GM18858 (cell line): ENCODE data around the gene KCNH6.

Source experiments
- ATAC-seq: cut with Tn5 transposase; IDR thresholded peaks from one replicate; pipeline ENCODE4 v1.9.1; 2021; ENCODE audit not compliant: unreplicated experiment

The KCNH6 gene

DNA sequence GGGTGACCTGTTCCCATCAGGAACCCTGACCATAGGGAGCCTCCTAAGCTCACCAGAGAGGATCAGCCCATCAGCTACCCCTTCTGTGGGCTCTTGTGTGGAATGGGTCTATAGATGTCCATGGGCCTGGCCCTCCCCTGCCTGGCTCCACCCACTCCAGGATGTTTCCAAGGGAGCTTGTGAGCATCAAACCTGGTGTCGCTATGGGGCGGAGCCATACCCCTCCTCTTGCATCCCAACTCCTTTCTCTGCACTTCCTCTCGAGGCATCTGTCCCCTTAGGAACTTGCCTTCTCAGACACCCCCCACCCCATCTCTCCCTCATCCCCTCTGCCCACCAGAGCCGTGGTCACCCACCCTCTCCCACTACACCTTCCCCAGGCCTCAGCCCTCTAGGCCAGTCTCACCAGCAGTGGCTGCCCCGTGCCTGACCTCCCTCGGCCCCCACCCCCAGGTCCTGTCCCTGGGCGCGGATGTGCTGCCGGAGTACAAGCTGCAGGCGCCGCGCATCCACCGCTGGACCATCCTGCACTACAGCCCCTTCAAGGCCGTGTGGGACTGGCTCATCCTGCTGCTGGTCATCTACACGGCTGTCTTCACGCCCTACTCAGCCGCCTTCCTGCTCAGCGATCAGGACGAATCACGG lies 10.4 kb downstream of the KCNH6 start:
- no peak for ATAC-seq

DNA sequence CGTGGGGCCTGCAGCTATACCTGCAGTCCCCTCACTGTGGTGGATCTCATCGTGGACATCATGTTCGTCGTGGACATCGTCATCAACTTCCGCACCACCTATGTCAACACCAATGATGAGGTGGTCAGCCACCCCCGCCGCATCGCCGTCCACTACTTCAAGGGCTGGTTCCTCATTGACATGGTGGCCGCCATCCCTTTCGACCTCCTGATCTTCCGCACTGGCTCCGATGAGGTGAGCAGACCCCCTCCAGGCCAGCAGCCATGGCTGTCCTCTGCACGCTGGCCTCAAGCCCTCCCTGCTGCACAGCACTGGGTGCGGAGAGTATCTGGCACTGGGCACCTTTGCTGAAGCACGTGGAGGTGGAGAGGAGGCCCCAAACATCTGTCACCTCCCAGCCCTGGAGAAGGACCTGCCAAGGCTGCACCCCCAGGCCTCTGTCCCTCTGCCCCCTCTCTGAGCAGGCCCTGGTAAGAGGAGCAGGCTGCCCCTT lies 11.0 kb downstream of the KCNH6 start:
- ATAC-seq: no peak

DNA sequence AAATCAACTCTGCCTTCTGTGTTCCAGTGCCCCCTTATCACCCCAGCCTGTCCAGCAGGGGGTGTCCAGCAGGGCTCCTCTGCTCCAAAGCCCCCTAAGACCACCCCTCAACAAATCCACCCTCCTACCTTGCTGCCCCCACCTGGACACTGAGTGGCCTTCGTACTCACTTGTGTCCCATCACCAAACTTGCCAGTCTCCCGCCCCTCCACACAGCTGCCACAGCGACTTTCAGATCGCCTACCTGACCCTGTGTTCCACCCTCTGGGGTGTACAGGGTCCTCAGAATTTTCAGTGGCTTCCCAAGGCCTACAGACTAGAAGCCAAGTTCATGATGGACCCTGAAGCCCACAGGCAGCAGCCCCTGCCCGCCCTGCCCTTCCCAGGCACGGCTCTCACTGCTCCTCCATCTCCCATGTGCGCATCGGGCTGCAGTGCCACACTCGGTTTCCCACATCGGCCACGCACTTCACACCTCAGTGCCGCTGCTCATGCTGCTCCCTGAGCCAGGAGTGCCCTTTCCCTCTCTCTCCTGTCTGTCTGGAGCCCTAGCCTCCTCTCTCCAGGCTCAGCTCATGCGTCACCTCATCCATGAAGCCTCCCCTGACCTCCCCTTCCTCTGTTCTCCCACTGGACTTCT lies 11.8 kb downstream of the KCNH6 start:
- ATAC-seq: no peak

DNA sequence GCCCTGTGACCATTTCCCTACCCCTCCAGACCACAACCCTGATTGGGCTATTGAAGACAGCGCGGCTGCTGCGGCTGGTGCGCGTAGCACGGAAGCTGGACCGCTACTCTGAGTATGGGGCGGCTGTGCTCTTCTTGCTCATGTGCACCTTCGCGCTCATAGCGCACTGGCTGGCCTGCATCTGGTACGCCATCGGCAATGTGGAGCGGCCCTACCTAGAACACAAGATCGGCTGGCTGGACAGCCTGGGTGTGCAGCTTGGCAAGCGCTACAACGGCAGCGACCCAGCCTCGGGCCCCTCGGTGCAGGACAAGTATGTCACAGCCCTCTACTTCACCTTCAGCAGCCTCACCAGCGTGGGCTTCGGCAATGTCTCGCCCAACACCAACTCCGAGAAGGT lies 12.5 kb downstream of the KCNH6 start:
- no peak for ATAC-seq

DNA sequence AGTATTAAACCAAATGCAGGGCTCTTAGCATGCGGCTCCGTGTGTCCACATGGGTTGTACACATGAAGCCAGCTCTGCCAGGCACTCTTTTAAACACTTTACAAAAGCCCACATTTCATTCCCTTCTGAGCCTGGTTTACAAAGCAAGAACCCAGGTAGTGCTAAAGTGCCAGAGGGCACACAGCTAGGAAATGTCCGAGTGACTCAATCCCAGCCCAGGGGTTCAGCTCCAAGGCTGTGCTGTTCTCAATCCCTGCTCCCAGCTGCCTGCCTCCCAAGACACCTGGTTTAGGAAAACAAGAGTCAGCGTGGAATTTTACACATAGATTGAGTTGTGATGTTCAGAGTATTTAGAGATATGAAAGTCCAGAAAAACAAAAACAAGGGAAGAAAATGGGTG lies 13.8 kb downstream of the KCNH6 start:
- no peak for ATAC-seq

DNA sequence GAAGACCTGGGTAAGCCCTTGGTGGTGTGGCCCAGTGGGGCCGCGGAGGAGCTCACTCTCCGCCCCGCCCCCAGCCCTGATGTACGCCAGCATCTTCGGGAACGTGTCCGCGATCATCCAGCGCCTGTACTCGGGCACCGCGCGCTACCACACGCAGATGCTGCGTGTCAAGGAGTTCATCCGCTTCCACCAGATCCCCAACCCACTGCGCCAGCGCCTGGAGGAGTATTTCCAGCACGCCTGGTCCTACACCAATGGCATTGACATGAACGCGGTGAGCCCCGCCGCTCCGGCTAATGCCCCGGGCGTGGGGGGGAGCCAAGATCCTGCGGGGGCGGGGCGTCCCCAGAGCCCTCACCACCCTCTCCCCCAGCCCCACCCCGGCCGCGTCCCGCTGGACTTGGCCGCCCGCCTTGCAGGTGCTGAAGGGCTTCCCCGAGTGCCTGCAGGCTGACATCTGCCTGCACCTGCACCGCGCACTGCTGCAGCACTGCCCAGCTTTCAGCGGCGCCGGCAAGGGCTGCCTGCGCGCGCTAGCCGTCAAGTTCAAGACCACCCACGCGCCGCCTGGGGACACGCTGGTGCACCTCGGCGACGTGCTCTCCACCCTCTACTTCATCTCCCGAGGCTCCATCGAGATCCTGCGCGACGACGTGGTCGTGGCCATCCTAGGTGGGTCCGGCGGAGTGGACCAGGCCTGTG lies 15.0 kb downstream of the KCNH6 start:
- ATAC-seq: no peak

DNA sequence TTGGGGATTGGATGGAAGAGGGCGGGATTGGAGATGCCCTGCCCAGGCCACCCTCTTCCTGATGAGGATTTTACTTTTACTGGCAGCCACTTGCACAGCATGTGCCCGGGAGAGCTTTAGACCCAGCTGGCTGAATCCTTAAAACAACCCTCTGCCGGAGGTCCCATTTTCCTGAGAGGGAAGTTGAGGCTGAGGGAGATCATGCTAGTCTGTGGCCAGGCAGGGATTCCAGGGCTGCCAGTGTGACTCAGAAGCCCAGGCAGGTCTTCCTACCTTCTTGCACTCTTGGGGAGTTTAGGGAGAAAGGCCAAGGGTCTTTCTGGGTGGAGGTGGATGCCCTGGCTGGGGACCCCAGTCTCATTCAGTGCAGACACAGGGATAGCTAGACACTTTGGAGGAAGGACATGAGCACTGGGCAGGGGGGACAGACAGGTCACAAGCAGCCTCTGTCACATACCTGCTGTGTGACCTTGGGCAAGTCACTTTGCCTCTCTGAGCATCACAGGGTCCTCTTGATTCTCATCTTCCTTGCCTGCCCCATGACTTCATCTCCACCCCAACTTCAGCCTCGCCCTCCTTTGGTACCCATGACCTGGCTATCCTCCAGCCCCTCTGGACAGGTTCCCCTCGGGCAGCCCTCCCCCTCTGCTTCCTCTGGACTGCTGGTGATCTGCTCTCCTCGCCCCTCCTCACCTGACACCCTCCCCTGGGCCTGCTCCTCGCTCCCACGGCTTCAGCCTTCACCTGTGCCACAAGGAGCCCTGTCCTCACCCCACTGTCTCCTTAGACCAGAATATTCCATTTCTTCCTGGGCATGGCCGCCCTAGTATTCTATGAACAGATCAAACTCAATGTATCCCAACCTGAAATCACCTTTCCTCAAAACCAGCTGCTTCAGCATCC lies 15.8 kb downstream of the KCNH6 start:
- ATAC-seq: no peak

DNA sequence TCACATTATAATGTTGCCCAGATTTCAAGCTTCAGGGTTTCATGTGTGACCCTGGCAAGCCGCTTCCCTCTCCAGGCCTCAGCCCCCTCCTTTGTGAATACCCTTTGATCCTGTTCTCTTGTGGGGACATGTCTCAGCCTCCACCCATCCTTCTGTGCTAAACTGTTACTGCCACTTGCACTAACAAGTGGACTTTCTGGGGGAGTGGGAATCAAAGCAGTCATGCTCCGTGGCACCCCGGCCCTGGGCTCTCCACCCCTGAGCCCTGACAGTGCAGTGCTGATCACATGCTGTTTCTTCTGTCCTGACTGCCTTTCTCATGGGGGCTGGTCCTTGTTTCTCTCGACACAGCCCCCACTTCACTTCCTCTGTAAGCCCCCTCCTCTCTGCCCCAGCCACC lies 17.4 kb downstream of the KCNH6 start:
- no peak for ATAC-seq

DNA sequence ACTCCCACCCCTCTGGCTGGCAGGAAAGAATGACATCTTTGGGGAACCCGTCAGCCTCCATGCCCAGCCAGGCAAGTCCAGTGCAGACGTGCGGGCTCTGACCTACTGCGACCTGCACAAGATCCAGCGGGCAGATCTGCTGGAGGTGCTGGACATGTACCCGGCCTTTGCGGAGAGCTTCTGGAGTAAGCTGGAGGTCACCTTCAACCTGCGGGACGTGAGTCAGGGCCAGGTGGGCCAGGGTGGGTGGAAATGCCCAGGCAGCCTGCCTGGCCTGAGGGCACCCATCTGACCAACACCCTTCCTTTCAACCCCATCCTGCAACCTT lies 19.0 kb downstream of the KCNH6 start:
- ATAC-seq: no peak

DNA sequence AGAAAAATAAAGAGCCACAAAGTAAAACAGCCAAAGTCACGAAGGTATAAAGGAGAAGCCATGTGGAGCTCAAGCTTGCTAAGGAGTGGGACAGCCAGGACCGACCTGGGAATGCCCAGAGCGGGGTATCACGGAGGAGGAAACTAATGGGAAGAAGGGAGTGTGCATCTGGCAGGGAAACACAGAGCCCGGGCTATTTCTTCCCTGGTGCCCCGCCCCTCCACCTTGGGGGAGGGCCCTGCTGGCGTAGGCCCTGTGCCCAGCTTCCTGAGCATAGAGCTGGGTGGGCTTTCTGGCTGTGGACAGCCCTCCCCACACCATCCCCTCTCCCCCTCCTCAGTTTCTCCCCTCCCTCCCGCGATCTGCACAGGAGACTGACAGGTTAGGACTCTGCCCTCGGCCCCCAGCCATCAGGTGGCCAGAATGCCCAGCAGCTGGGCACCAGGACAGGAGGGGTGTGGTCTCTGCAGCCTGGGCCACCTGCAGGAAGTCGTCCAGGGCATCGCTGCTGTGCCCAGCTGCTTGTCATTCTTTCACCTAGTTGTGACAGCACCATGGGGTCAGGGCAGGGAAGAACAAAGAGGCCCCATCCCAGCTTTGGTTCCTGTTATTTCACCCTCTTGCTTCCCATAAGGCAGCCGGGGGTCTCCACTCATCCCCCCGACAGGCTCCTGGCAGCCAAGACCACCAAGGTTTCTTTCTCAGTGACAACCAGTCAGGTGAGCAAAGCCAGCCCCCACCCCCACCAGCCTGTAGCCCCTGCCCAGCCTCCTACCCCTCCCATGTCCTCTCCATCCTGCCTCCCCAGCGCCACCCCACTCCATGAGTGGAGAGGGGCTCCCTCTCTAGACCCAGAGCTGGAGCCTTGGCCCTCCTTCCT lies 20.0 kb downstream of the KCNH6 start:
- no peak for ATAC-seq

DNA sequence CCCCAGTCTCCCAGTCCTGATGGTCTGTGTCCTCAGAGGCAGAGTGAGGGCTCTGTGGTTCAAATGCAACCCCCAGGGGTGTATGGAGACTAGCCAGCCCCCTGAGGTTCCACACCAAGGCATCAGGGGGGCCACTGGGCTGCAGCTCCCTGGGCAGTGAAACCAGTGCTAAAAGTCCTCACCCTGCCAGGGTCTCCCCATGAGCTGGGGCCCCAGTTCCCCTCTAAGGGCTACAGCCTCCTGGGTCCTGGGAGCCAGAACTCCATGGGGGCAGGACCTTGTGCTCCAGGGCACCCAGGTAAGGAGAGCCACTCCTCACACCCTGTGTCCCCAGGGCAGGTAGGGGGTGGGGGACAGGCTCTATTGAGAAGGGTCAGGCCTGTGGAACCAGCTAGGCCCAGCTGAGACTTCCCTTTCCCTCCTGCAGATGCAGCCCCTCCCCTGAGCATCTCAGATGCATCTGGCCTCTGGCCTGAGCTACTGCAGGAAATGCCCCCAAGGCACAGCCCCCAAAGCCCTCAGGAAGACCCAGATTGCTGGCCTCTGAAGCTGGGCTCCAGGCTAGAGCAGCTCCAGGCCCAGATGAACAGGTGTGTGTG lies 20.8 kb downstream of the KCNH6 start:
- ATAC-seq: no peak

DNA sequence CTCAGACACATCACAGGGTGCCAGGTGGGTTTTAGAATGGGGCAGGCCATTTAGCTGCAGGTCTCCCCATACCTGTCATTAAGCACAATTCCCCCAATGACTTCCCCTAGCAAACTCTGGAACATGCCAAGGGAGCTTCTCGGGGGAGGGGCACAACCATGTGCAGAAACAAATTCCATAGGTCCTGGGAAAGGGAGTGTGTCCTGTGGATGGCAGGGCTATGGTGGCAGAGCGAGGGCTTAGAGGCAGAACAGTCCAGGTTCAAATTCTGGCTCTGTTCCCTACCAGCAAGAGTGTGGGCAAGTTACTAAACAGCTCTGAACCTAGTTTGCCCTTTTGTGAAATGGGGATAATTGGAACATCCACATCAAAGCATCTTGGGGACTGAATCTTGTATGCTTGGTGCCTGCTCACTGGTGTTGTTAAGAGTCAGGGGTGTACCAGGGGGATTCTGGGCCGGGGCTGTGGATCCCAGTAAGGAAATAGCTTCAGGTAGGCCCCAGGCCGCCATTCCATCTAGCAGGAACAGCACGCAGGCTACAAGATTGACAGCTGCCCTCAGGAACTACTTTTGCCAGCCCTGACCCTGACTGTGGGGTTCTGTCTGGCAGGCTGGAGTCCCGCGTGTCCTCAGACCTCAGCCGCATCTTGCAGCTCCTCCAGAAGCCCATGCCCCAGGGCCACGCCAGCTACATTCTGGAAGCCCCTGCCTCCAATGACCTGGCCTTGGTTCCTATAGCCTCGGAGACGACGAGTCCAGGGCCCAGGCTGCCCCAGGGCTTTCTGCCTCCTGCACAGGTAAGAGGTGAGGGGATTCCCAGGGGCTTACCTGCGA lies 21.5 kb downstream of the KCNH6 start:
- ATAC-seq: no peak

DNA sequence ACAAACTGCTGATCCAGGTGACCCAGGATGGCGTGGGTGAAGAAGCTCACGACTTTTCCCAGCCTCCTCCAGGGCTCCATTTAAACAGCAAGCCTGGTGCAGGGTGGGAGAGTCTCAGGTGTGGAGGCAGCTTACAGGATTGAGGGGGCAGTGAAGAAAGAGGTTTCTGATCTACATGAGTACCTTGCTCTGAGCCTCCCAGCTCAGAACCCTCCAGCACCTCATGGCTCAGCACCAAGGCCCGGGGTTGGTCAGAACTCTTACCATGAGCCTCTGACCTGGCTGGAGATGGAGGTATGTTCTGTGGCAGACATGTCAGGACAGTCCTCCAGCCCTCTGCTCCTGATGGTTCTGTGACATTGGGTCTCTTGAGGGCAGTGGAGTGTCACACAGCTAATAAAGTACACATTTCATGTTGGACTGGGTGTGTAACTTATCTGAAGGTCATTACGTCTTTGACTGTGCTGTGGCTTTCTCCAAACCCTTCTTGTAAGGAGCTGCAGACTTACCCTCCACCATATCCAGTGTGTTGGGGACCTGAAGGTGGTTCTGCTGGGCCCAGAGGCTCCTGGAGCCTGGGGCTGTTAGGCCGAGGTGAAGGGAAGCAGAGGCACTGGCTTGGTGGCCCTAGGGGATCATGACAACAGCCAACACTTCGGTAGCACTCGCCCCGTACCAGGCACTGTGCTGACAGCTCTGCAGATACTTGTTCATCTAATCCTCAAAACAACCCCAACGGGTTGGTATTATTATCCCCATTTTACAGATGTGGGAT lies 23.3 kb downstream of the KCNH6 start:
- no peak for ATAC-seq

DNA sequence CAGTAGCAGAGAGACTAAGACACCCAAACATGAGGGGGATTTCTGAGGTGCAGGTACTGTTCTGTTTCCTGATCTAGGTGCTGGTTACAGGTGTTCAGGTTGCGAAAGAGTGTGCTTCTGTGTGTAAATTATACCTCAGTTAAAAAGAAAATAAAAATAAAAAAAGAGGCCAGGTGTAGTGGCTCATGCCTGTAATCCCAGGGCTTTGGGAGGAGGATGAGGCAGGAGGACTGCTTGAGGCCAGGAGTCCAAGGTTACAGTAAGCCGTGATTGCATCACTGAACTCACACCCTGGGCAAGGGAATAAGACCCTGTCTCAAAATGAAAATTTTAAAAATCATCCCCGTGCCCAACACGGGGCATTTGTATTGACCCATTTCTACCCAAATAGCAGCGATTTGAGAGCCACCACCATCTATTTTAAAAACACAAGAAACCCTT lies 23.9 kb downstream of the KCNH6 start:
- ATAC-seq: no peak

DNA sequence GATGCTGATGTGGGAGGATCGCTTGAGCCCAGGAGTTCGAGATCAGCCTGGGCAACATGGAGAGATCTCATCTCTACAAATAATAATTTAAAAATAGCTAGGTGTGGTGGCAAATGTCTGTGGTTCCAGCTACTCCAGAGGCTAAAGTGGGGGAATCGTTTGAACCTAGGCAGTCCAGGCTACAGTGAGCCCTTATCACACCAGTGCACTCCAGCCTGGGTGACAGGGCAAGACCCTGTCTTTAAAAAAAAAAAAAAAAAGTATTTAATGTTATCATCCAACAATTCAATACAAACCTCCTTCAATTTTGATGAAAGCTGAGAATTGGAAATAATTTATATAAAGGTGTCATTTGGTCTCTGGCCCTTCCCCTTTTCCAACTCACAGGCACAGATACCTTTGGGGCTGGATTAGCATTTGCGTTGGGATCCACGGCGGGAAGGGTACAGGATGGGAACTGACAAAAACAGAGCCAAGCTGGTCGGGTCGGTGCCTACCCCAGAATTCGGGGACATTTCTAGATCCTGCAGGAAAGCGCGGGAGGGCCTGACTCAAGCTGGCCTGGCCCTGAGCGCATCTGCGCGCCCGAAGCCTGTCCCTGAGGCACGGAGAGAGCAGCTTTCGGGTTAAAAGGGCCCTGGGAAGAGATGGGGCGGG lies 26.3 kb downstream of the KCNH6 start:
- peak; percentile 5 for ATAC-seq

DNA sequence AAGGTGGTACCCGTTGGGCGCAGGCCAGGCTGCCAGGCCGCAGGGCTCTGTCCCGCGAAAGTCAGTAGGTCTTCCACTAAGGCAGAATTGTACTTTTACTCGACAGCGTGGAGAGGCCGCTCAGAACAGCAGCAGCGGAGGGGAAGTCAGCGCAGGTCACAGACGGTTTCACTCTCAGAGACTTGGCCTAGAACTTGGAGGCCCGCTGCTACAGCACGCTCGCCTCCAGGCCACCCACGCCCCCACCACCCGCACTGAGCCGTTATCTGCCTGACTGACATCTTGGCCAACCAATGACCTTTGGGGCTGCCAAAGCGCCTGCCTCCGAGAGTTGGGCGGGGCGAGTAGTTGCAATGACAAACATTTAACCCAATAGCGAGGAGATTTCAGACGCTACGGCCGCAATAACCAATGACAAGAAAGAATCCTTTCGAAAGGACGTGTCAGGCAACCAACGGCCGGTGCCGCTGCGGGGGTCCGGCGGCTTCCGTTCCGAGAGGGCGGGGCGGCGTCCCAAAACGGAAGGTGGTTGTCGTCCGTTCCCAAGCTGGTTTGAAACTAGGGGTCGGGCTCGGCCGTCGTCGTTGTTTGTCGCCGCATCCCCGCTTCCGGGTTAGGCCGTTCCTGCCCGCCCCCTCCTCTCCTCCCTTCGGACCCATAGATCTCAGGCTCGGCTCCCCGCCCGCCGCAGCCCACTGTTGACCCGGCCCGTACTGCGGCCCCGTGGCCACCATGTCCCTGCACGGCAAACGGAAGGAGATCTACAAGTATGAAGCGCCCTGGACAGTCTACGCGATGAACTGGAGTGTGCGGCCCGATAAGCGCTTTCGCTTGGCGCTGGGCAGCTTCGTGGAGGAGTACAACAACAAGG lies 27.0 kb downstream of the KCNH6 start, which contains the start of gene DCAF7:
TSS of gene DCAF7 (plus strand) at position 532 of the 871 bp plus-strand sequence. CDS start at position 733, 201 bp downstream.
- ATAC-seq: peak; percentile 81
